ENCODE data around the gene PRMT3.
A peak's percentile ranks its signal among the peaks of the same experiment; 100 is the strongest.
"Not testable (repeated sequence)": the region's sequence is repeated elsewhere in the genome, so short reads cannot be mapped to it uniquely, and the experiment has no call there.

PRMT3 gene

GRCh38 chr11:20457934-20458680 lies 70.6 kb downstream of the PRMT3 start:
- DNase-seq, result no peak

- no peak for DNase-seq
These were observed 71.6 kb downstream of the PRMT3 start for GRCh38 chr11:20458905-20459632.

GRCh38 chr11:20459865-20460264 lies 72.3 kb downstream of the PRMT3 start:
- DNase-seq, result no peak

GRCh38 chr11:20464518-20464917 lies 77.0 kb downstream of the PRMT3 start:
- no peak for DNase-seq

GRCh38 chr11:20467487-20468185 lies 80.1 kb downstream of the PRMT3 start:
- no peak for DNase-seq

GRCh38 chr11:20470348-20470747 lies 82.8 kb downstream of the PRMT3 start:
- DNase-seq, result no peak

- DNase-seq, result not testable (repeated sequence)
These were observed 84.4 kb downstream of the PRMT3 start for GRCh38 chr11:20471929-20472328.

GRCh38 chr11:20474176-20474881 lies 86.8 kb downstream of the PRMT3 start:
- DNase-seq, result peak in 9 of 14 donors; percentile 5 to 47 (median 36)

- DNase-seq, result no peak
These were observed 87.5 kb downstream of the PRMT3 start for GRCh38 chr11:20474882-20475517.

- DNase-seq, result no peak
These were observed 90.0 kb downstream of the PRMT3 start for GRCh38 chr11:20477418-20478090.

GRCh38 chr11:20479513-20479912 lies 92.0 kb downstream of the PRMT3 start:
- DNase-seq, result no peak

- DNase-seq, result no peak
These were observed 96.4 kb downstream of the PRMT3 start for GRCh38 chr11:20483931-20484330.

- not testable (repeated sequence) for DNase-seq
These were observed 96.9 kb downstream of the PRMT3 start for GRCh38 chr11:20484416-20484815.

- no peak for DNase-seq
These were observed 100.8 kb downstream of the PRMT3 start for GRCh38 chr11:20488352-20488751.

- DNase-seq, result no peak
These were observed 102.4 kb downstream of the PRMT3 start for GRCh38 chr11:20489948-20490347.

GRCh38 chr11:20493340-20493739 lies 105.8 kb downstream of the PRMT3 start:
- DNase-seq, result no peak

- no peak for DNase-seq
These were observed 109.7 kb downstream of the PRMT3 start for GRCh38 chr11:20497124-20497792.

GRCh38 chr11:20501252-20501651 lies 113.7 kb downstream of the PRMT3 start:
- DNase-seq, result no peak

GRCh38 chr11:20501971-20502370 lies 114.5 kb downstream of the PRMT3 start:
- no peak for DNase-seq

- no peak for DNase-seq
These were observed 124.5 kb downstream of the PRMT3 start for GRCh38 chr11:20511982-20512381.

- no peak for DNase-seq
These were observed 125.4 kb downstream of the PRMT3 start for GRCh38 chr11:20512869-20513268.

All from C1 segment of cervical spinal cord (tissue), 14 donors.